H9 (cell line): ENCODE data around the gene NPC1L1. TPM values are rescaled to one million over a fixed set of nuclear protein-coding genes. Genes with fewer than 3 reads are reported as not detected.

Source experiments
- DNase-seq: peaks from one replicate; pipeline ENCODE4 v3.0.0-alpha.2; 2017
- H2AFZ ChIP-seq: one replicate; pipeline ENCODE4 v1.6.1; 2013; ENCODE audit warnings: mild to moderate bottlenecking, low read length, control low read depth, moderate library complexity
- H2AK5ac ChIP-seq: 2 replicates; pipeline ENCODE4 v1.6.1; 2013; ENCODE audit warnings: low read length, control low read depth, mixed read lengths; ENCODE audit not compliant: insufficient read length
- H2BK120ac ChIP-seq: one replicate; pipeline ENCODE4 v1.6.1; 2013; ENCODE audit warnings: low read depth, mild to moderate bottlenecking, low read length, control low read depth, inconsistent platforms; ENCODE audit not compliant: poor library complexity, severe bottlenecking
- H2BK12ac ChIP-seq: 2 replicates; pipeline ENCODE4 v1.6.1; 2013; ENCODE audit warnings: low read length, control low read depth, mixed read lengths, low read depth; ENCODE audit not compliant: insufficient read length
- H2BK15ac ChIP-seq: 2 replicates; pipeline ENCODE4 v1.6.1; 2013; ENCODE audit warnings: low read depth, low read length, control low read depth
- H2BK20ac ChIP-seq: one replicate; pipeline ENCODE4 v1.6.1; 2013; ENCODE audit warnings: low read depth, mild to moderate bottlenecking, low read length, control low read depth, inconsistent platforms; ENCODE audit not compliant: poor library complexity, severe bottlenecking
- H2BK5ac ChIP-seq: 2 replicates; pipeline ENCODE4 v1.6.1; 2013; ENCODE audit warnings: low read length, control low read depth, mixed read lengths; ENCODE audit not compliant: insufficient read length
- H3K14ac ChIP-seq: 2 replicates; pipeline ENCODE4 v1.6.1; 2013; ENCODE audit warnings: low read length, control low read depth; ENCODE audit not compliant: insufficient read depth
- H3K18ac ChIP-seq: 2 replicates; pipeline ENCODE4 v1.6.1; 2013; ENCODE audit warnings: low read depth, mild to moderate bottlenecking, mixed read lengths, low read length, control low read depth; ENCODE audit not compliant: insufficient read length
- H3K23ac ChIP-seq: 2 replicates; pipeline ENCODE4 v1.6.1; 2013; ENCODE audit warnings: low read length, control low read depth, mixed read lengths, low read depth; ENCODE audit not compliant: insufficient read length
- H3K23me2 ChIP-seq: 2 replicates; pipeline ENCODE4 v1.6.1; 2013; ENCODE audit warnings: low read depth, mild to moderate bottlenecking, mixed read lengths, low read length, control low read depth; ENCODE audit not compliant: insufficient read length, poor library complexity, severe bottlenecking
- H3K27ac ChIP-seq: 2 replicates; pipeline ENCODE4 v1.5.1; 2013; ENCODE audit warnings: low read length, control low read depth, mixed read lengths, low read depth; ENCODE audit not compliant: insufficient read length
- H3K27me3 ChIP-seq: 2 replicates; pipeline ENCODE4 v1.6.1; 2013; ENCODE audit warnings: low read length, control low read depth, inconsistent platforms; ENCODE audit not compliant: insufficient read depth
- H3K4ac ChIP-seq: 2 replicates; pipeline ENCODE4 v1.6.1; 2013; ENCODE audit warnings: low read depth, mild to moderate bottlenecking, control low read depth, inconsistent platforms, low read length, moderate library complexity
- H3K4me1 ChIP-seq: 2 replicates; pipeline ENCODE4 v1.6.1; 2013; ENCODE audit warnings: low read length, control low read depth, inconsistent platforms; ENCODE audit not compliant: insufficient read depth
- H3K4me2 ChIP-seq: 2 replicates; pipeline ENCODE4 v1.6.1; 2013; ENCODE audit warnings: low read length, control low read depth, mixed read lengths; ENCODE audit not compliant: insufficient read length, insufficient read depth
- H3K56ac ChIP-seq: 2 replicates; pipeline ENCODE4 v1.6.1; 2013; ENCODE audit warnings: low read depth, mild to moderate bottlenecking, mixed read lengths, low read length, control low read depth; ENCODE audit not compliant: insufficient read length
- H3K79me1 ChIP-seq: 2 replicates; pipeline ENCODE4 v1.6.1; 2013; ENCODE audit warnings: low read depth, mild to moderate bottlenecking, moderate library complexity, low read length, control low read depth, inconsistent platforms; ENCODE audit not compliant: insufficient read depth, poor library complexity, severe bottlenecking
- H3K79me2 ChIP-seq: 2 replicates; pipeline ENCODE4 v1.6.1; 2013; ENCODE audit warnings: low read length, control low read depth, inconsistent platforms; ENCODE audit not compliant: insufficient read depth
- H3K9ac ChIP-seq: 2 replicates; pipeline ENCODE4 v1.6.1; 2013; ENCODE audit warnings: low read length, control low read depth, mixed read lengths; ENCODE audit not compliant: insufficient read length; ENCODE audit errors: extremely low read depth
- H3K9me3 ChIP-seq: one replicate; pipeline ENCODE4 v1.6.1; 2013; ENCODE audit warnings: low read depth, low read length, inconsistent platforms; ENCODE audit not compliant: control insufficient read depth
- H3T11ph ChIP-seq: one replicate; pipeline ENCODE4 v1.6.1; 2013; ENCODE audit warnings: mild to moderate bottlenecking, low read length, control low read depth, inconsistent platforms
- H4K20me1 ChIP-seq: one replicate; pipeline ENCODE4 v1.6.1; 2013; ENCODE audit not compliant: control insufficient read depth, insufficient read length, insufficient read depth
- H4K5ac ChIP-seq: 2 replicates; pipeline ENCODE4 v1.6.1; 2013; ENCODE audit warnings: low read depth, mild to moderate bottlenecking, mixed read lengths, low read length, control low read depth; ENCODE audit not compliant: insufficient read length
- H4K8ac ChIP-seq: replicated peaks from 2 replicates; pipeline ENCODE4 v1.6.1; 2013; ENCODE audit warnings: low read length, control low read depth, mixed read lengths, low read depth; ENCODE audit not compliant: insufficient read length
- H4K91ac ChIP-seq: 2 replicates; pipeline ENCODE4 v1.6.1; 2013; ENCODE audit warnings: low read depth, mild to moderate bottlenecking, moderate library complexity, mixed read lengths, low read length, control low read depth; ENCODE audit not compliant: insufficient read length
- H3K27ac Mint-ChIP-seq, 3 experiments: 2 replicates in 2 of 3; 3 replicates in 1 of 3; pipeline ENCODE4 v1.8.0; 2020 to 2021; ENCODE audit warnings: mixed read lengths in 3 of 3, mild to moderate bottlenecking in 1 of 3, moderate library complexity in 1 of 3
- H3K27me3 Mint-ChIP-seq: 2 replicates; pipeline ENCODE4 v1.8.0; 2021; ENCODE audit warnings: low read depth, mild to moderate bottlenecking, moderate library complexity, mixed read lengths
- H3K36me3 Mint-ChIP-seq, 3 experiments: 2 replicates in 2 of 3; 3 replicates in 1 of 3; pipeline ENCODE4 v1.8.0; 2020 to 2021; ENCODE audit warnings: low read depth in 3 of 3, mixed read lengths in 3 of 3; ENCODE audit not compliant: insufficient read depth in 1 of 3
- H3K4me1 Mint-ChIP-seq, 2 experiments: 2 replicates each; pipeline ENCODE4 v1.8.0; 2020; ENCODE audit warnings: mixed read lengths in 2 of 2
- H3K4me3 Mint-ChIP-seq, 2 experiments: 2 replicates in 1 of 2; 3 replicates in 1 of 2; pipeline ENCODE4 v1.8.0; 2020 to 2021; ENCODE audit warnings: mild to moderate bottlenecking in 2 of 2, mixed read lengths in 2 of 2, moderate library complexity in 1 of 2
- H3K9me3 Mint-ChIP-seq, 2 experiments: 2 replicates in 1 of 2; 3 replicates in 1 of 2; pipeline ENCODE4 v1.8.0; 2020; ENCODE audit warnings: mild to moderate bottlenecking in 2 of 2, mixed read lengths in 2 of 2, moderate library complexity in 1 of 2
- WGBS: extraction: QIAGEN DNeasy Blood & Tissue Kit; methylation state at CpG from one replicate; pipeline ENCODE4 v1.1.7; 2013; ENCODE audit warnings: missing lambda C conversion rate, low lambda C conversion rate, mixed read lengths; ENCODE audit not compliant: insufficient read length; ENCODE audit errors: extremely low coverage; 5-methylcytosine and 5-hydroxymethylcytosine counted together
- total RNA-seq: library from RNA; stranded (reverse); gene quantifications from 2 replicates; pipeline ENCODE4 v1.2.1, GENCODE V29; 2021
- TF ChIP-seq, protein P1 (sequence below): fragments of 200-600 bp; sonication (generic); conservative IDR thresholded peaks from 3 replicates; pipeline ENCODE4 v1.8.0; 2021; ENCODE audit warnings: antibody characterized with exemption, mild to moderate bottlenecking

The NPC1L1 gene
- total RNA-seq, 1 experiment from 2014 or later: 0.11 TPM

DNA sequence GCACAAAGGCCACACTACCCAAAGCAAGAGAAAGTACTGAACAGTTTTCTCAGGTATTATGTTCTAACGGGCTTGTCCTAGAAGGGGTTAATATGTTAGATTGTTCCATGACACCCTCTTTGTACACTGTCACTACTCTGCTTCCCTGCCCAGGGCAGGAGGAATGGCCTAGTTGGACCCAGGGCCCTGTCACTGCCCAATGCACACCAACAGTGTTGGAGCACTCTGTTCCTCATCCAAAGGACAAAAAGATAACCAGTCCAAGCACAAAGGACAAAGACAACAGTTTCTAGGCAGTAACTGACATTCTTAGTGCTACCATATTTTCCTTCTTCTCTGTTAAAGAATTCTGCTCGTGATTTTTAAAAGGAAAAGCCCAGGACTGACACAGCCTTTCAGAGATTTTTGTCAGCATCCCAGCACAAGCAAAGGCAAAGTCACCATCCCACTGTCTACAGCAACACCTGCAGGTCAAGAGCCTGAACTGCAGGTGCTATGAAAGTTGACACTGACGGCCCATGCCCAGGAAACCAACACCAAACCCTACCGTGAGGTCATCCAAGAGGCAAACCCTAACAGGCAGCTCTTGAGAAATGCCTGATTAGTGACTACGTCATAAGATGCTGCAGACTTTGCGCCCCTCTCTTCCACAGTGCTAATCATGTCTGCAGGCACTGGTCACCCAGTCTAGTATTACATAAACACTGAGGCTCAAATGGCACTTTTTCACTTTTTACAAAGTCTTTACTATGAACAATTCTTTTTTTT is 63.9 kb downstream of the NPC1L1 start:
- TF ChIP-seq, protein P1, sequence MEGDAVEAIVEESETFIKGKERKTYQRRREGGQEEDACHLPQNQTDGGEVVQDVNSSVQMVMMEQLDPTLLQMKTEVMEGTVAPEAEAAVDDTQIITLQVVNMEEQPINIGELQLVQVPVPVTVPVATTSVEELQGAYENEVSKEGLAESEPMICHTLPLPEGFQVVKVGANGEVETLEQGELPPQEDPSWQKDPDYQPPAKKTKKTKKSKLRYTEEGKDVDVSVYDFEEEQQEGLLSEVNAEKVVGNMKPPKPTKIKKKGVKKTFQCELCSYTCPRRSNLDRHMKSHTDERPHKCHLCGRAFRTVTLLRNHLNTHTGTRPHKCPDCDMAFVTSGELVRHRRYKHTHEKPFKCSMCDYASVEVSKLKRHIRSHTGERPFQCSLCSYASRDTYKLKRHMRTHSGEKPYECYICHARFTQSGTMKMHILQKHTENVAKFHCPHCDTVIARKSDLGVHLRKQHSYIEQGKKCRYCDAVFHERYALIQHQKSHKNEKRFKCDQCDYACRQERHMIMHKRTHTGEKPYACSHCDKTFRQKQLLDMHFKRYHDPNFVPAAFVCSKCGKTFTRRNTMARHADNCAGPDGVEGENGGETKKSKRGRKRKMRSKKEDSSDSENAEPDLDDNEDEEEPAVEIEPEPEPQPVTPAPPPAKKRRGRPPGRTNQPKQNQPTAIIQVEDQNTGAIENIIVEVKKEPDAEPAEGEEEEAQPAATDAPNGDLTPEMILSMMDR: peak; percentile 97
- peak; percentile 86 for DNase-seq

More for the DNA sequence above, 63.9 kb downstream of the NPC1L1 start:
- Histone ChIP-seq H2BK120ac (no peak overlapping the region), H4K91ac (no peak overlapping the region), H2BK20ac (no peak overlapping the region), H3K9ac (no peak overlapping the region), H2AK5ac (no peak overlapping the region), H3K4me1 (no peaks in the 10 kb centered on the region), H3K27me3 (no peaks in the 10 kb centered on the region), H2AFZ (no peak overlapping the region), H3K27ac (no peak overlapping the region), H3K56ac (no peak overlapping the region), H3T11ph (no peak overlapping the region), H3K9me3 (no peaks in the 10 kb centered on the region), H3K79me2 (peaks cover 2% of the 10 kb centered on the region; the same call in 1 of the 2 replicates), H3K79me1 (peaks cover 13% of the 10 kb centered on the region), H3K23me2 (no peaks in the 10 kb centered on the region), H2BK12ac (no peak overlapping the region), H4K8ac (no peak overlapping the region), H3K4ac (no peak overlapping the region), H2BK15ac (no peak overlapping the region), H2BK5ac (no peak overlapping the region), H3K23ac (no peak overlapping the region), H3K4me2 (no peak overlapping the region), H3K18ac (no peak overlapping the region), H4K20me1 (peaks cover 2% of the 10 kb centered on the region), H4K5ac (no peak overlapping the region), H3K14ac (no peak overlapping the region)
- Mint-ChIP-seq H3K27ac (no peak overlapping the region), H3K36me3 (peaks cover 17 to 58% (median 48%) of the 10 kb centered on the region in 3 experiments; a peak in 6 of 7 replicates), H3K4me3 (no peak overlapping the region), H3K27me3 (no peaks in the 10 kb centered on the region), H3K9me3 (no peaks in the 10 kb centered on the region), H3K4me1 (no peaks in the 10 kb centered on the region)
- no CpG with 5 or more reads among the region's 6 CpGs for WGBS
